Coronary artery (tissue), 2 donors: ENCODE measurements around the gene PDS5A.

Source experiments
- DNase-seq: peaks from one replicate; pipeline ENCODE4 v3.0.0-alpha.2; 2017; ENCODE audit warnings: low spot score
- H3K27ac ChIP-seq, 2 donors: fragments of 200-600 bp; sonication (generic); one replicate each; pipeline ENCODE4 v1.5.1; 2016 to 2019
- H3K4me3 ChIP-seq: fragments of 200-600 bp; sonication (generic); 2 replicates; pipeline ENCODE4 v1.5.1; 2016; ENCODE audit warnings: mild to moderate bottlenecking, moderate library complexity
- TF ChIP-seq, protein P1 (sequence below): fragments of 200-600 bp; sonication (generic); IDR thresholded peaks from one replicate; pipeline ENCODE4 v1.5.1; 2019; ENCODE audit warnings: antibody characterized with exemption

PDS5A gene

DNA sequence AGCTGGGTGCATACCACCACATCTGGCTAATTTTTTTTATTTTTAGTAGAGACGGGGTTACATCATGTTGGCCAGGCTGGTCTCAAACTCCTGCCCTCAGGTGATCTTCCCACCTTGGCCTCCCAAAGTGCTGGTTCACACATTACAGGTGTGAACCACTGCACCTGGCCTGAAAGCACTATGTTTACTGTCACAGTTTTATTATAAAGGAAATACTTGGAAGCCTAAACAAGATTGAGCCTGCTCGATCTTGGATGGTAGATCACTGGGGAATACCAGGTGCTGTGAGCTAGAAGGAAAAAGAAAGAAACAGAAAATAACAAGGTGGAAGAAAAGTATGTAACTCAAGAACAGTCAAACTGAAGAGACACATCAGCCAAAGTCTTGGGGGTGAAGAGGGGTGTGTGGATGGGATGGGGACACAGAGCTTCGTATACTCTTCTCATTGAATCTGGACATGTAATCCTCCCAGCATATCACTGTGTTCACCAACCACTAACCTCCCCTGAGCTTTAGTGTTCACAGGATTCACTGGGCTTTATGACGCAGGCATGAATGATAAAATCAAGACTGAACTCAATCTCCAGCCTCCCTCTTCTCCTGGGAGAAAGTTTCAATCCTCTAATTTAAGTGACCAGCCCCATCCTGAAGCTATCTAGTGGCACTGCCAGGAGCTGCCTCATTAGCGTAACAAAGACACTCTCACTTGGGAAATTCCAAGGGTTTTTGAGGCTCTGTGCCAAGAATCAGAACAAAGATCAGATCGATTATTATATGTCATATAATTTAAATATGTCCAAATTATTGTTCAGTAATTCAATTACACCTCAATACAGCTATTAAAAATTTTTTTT, 40.9 kb downstream of the PDS5A start:
- no peak for DNase-seq
- TF ChIP-seq, protein P1, sequence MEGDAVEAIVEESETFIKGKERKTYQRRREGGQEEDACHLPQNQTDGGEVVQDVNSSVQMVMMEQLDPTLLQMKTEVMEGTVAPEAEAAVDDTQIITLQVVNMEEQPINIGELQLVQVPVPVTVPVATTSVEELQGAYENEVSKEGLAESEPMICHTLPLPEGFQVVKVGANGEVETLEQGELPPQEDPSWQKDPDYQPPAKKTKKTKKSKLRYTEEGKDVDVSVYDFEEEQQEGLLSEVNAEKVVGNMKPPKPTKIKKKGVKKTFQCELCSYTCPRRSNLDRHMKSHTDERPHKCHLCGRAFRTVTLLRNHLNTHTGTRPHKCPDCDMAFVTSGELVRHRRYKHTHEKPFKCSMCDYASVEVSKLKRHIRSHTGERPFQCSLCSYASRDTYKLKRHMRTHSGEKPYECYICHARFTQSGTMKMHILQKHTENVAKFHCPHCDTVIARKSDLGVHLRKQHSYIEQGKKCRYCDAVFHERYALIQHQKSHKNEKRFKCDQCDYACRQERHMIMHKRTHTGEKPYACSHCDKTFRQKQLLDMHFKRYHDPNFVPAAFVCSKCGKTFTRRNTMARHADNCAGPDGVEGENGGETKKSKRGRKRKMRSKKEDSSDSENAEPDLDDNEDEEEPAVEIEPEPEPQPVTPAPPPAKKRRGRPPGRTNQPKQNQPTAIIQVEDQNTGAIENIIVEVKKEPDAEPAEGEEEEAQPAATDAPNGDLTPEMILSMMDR = no peak
- Histone ChIP-seq H3K27ac (no peak overlapping the region), H3K4me3 (no peak overlapping the region)

DNA sequence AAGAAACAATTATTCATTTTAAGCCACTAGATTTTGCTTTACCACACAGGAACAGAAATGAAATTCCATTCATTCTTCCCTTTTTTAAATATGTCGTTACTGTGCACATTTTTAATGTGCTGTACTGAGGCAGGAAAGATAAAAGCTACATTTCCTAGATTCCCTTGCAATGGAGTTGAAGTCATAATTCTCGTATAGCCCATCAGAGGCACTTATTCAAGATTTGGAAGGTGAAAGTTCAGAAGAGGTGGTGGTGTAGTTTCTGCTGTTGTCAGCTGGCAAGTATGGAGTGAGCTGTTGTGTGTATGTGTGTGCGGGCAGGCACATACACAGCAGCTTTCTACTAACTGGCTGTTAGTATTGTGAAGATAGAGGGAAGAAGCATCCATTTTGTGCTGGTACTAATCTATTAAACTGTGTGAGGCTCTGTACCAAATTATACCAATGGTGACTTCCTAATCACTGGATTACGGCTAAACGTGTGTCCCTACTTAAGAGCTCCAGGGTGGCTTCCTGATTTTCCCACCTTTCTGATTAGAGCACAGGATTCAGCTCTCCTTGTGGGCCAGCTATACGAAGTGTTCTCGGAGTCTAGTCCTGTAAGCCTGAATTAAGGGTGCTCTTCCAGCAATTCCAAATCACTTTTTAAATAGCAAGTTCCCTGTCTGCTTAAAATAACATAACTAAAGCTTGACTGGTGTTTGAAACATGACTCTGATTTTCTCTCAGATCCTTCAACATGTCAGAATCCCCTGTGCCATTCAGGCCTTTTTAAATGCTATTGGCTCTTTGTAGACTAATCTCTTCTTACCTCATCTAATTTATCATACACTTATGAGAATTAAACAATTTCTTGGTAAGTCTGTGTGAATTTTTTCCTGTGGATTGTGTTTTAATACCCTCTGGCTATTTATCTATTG, 43.8 kb downstream of the PDS5A start:
- Histone ChIP-seq H3K4me3 (peak overlapping the region; percentile 24), H3K27ac (peak overlapping the region in 1 of 2 donors; percentile 66)

GRCh38 chr4:39932776-39933402, 44.8 kb downstream of the PDS5A start:
- Histone ChIP-seq H3K27ac (no peak overlapping the region), H3K4me3 (peak overlapping the region; percentile 8)
- TF ChIP-seq, protein P1 = no peak
- DNase-seq = no peak

More for the DNA sequence above, 43.8 kb downstream of the PDS5A start:
- no peak for DNase-seq
- TF ChIP-seq, protein P1 = no peak

DNA sequence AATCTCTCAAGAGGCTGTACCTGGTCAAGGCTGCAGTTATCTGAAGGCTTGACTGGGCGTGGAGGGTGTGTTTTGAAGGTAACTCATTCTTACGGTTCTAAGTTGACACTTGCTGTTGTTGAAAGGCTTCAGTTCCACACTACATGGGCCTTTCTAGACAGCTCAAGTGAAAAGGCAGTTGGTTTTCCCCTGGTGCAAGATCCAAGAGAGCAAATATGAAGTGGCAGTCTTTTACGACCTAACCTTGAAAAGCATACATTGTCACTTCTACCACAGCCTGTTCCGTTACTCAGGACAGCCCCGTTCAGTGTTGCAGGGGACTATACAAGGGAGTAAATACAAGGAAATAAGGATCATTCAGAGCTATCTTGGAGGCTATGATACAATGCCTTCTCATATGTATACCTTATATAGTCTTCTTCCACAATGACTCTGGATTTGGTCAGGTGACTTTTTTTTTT, 46.2 kb downstream of the PDS5A start:
- Histone ChIP-seq H3K27ac (no peak overlapping the region), H3K4me3 (no peak overlapping the region)
- DNase-seq = no peak
- TF ChIP-seq, protein P1 = no peak

- H3K27ac ChIP-seq = no peak overlapping the region
- TF ChIP-seq, protein P1 = no peak
- no peak for DNase-seq
Observed at GRCh38 chr4:39928538-39928937, 49.2 kb downstream of the PDS5A start.

GRCh38 chr4:39924014-39924413, 53.7 kb downstream of the PDS5A start:
- H3K27ac ChIP-seq = no peak overlapping the region
- DNase-seq = no peak
- H3K4me3 ChIP-seq = no peak overlapping the region
- TF ChIP-seq, protein P1 = no peak

More at GRCh38 chr4:39928538-39928937, 49.2 kb downstream of the PDS5A start:
- H3K4me3 ChIP-seq = no peak overlapping the region
